Type B pancreatic cell (in vitro differentiated cells): ENCODE data around the gene ZNF772. TPM values are rescaled to one million over a fixed set of nuclear protein-coding genes. Genes with fewer than 3 reads are reported as not detected.

Experiments used
- DNase-seq: peaks from one replicate; pipeline ENCODE4 v3.0.0; 2021; ENCODE audit warnings: mixed read lengths; ENCODE audit not compliant: unreplicated experiment; ENCODE audit errors: extremely low spot score
- H3K27ac Mint-ChIP-seq: 2 replicates; pipeline ENCODE4 v1.8.0; 2021; ENCODE audit warnings: mild to moderate bottlenecking, mixed read lengths
- H3K27me3 Mint-ChIP-seq: 2 replicates; pipeline ENCODE4 v1.8.0; 2021; ENCODE audit warnings: mixed read lengths
- H3K36me3 Mint-ChIP-seq: 2 replicates; pipeline ENCODE4 v1.8.0; 2021; ENCODE audit warnings: mixed read lengths
- H3K4me1 Mint-ChIP-seq: one replicate; pipeline ENCODE4 v1.8.0; 2021; ENCODE audit warnings: mixed read lengths; ENCODE audit not compliant: unreplicated experiment
- H3K4me3 Mint-ChIP-seq: 2 replicates; pipeline ENCODE4 v1.8.0; 2021; ENCODE audit warnings: mild to moderate bottlenecking, mixed read lengths
- H3K9me3 Mint-ChIP-seq: 2 replicates; pipeline ENCODE4 v1.8.0; 2021; ENCODE audit warnings: mixed read lengths
- CTCF ChIP-seq: fragments of 200-600 bp; sonication (generic); conservative IDR thresholded peaks from 2 replicates; pipeline ENCODE4 v1.5.0; 2021; ENCODE audit warnings: antibody characterized with exemption, mild to moderate bottlenecking
- total RNA-seq: library from RNA; stranded (reverse); gene quantifications from 2 replicates; pipeline ENCODE4 v1.2.1, GENCODE V29; 2021; ENCODE audit warnings: low replicate concordance

ZNF772 gene
- total RNA-seq, 1 donor from 2014 or later = 16.6 TPM

GRCh38 chr19:57465680-57466381, 11.5 kb downstream of the ZNF772 start:
- Mint-ChIP-seq H3K36me3 (peaks cover 27% of the 10 kb centered on the region), H3K27me3 (no peaks in the 10 kb centered on the region), H3K9me3 (peaks cover 16% of the 10 kb centered on the region), H3K4me3 (no peak overlapping the region), H3K4me1 (no peaks in the 10 kb centered on the region), H3K27ac (no peak overlapping the region)
- DNase-seq = no peak
- TF ChIP-seq CTCF = peak; percentile 61

- no peaks in the 10 kb centered on the region for H3K4me1 Mint-ChIP-seq
- no peak for TF ChIP-seq CTCF
- H3K27me3 Mint-ChIP-seq = no peaks in the 10 kb centered on the region
- peaks cover 28% of the 10 kb centered on the region for H3K36me3 Mint-ChIP-seq
- no peak overlapping the region for H3K4me3 Mint-ChIP-seq
- peaks cover 4% of the 10 kb centered on the region for H3K9me3 Mint-ChIP-seq
- H3K27ac Mint-ChIP-seq = no peak overlapping the region
- no peak for DNase-seq
These were observed 25.1 kb downstream of the ZNF772 start for GRCh38 chr19:57452307-57452706.

GRCh38 chr19:57443121-57443696, 34.2 kb downstream of the ZNF772 start:
- Mint-ChIP-seq H3K4me3 (no peak overlapping the region), H3K9me3 (peaks cover 38% of the 10 kb centered on the region), H3K36me3 (peaks cover 75% of the 10 kb centered on the region), H3K4me1 (no peaks in the 10 kb centered on the region), H3K27ac (no peak overlapping the region), H3K27me3 (no peaks in the 10 kb centered on the region)
- DNase-seq = no peak
- no peak for TF ChIP-seq CTCF

- no peaks in the 10 kb centered on the region for H3K27me3 Mint-ChIP-seq
- no peak overlapping the region for H3K4me3 Mint-ChIP-seq
- H3K27ac Mint-ChIP-seq = no peak overlapping the region
- TF ChIP-seq CTCF = no peak
- H3K4me1 Mint-ChIP-seq = no peaks in the 10 kb centered on the region
- H3K9me3 Mint-ChIP-seq = peaks cover 38% of the 10 kb centered on the region
- DNase-seq = no peak
- peaks cover 81% of the 10 kb centered on the region for H3K36me3 Mint-ChIP-seq
These were observed 35.2 kb downstream of the ZNF772 start for GRCh38 chr19:57441979-57442752.

GRCh38 chr19:57438925-57439324, 38.4 kb downstream of the ZNF772 start:
- no peaks in the 10 kb centered on the region for H3K27me3 Mint-ChIP-seq
- no peak overlapping the region for H3K4me3 Mint-ChIP-seq
- TF ChIP-seq CTCF = no peak
- no peak for DNase-seq
- peaks cover 21% of the 10 kb centered on the region for H3K4me1 Mint-ChIP-seq
- H3K36me3 Mint-ChIP-seq = peaks cover 80% of the 10 kb centered on the region
- H3K9me3 Mint-ChIP-seq = peaks cover 36% of the 10 kb centered on the region
- H3K27ac Mint-ChIP-seq = no peak overlapping the region
